CD14-positive monocyte (primary cell): ENCODE data around the gene TACC3. TPM values are rescaled to one million over a fixed set of nuclear protein-coding genes. Genes with fewer than 3 reads are reported as not detected.

Experiments
- DNase-seq, 3 donors: peaks; one replicate each; pipeline ENCODE4 v3.0.0-alpha.2; 2011 to 2022
- H2AFZ ChIP-seq: 2 replicates; pipeline ENCODE4 v1.6.0; 2012; ENCODE audit warnings: mild to moderate bottlenecking, low read depth, low read length, inconsistent platforms; ENCODE audit not compliant: insufficient read depth, poor library complexity, severe bottlenecking
- H3K27ac ChIP-seq, 2 donors: 1 replicate in 1 of 2; 2 replicates in 1 of 2; pipeline ENCODE4 v1.5.1; 2012 to 2013; ENCODE audit warnings: low read length in 2 of 2, control low read depth in 1 of 2, inconsistent platforms in 1 of 2, low read depth in 1 of 2, mild to moderate bottlenecking in 1 of 2
- H3K27me3 ChIP-seq, 2 donors: one replicate each; pipeline versions ENCODE4 v1.6.0 to v1.6.1; 2011 to 2013; ENCODE audit warnings: low read length in 2 of 2; ENCODE audit not compliant: control insufficient read depth in 2 of 2, insufficient read depth in 2 of 2
- H3K36me3 ChIP-seq, 2 donors: replicated peaks in 1 of 2; 1 replicate in 1 of 2; 2 replicates in 1 of 2; pipeline versions ENCODE4 v1.5.1 to v1.6.1; 2012 to 2013; ENCODE audit warnings: low read length in 2 of 2, control low read depth in 1 of 2, inconsistent platforms in 1 of 2, mild to moderate bottlenecking in 1 of 2; ENCODE audit not compliant: insufficient read depth in 2 of 2, control insufficient read depth in 1 of 2
- H3K4me1 ChIP-seq, 2 donors: 1 replicate in 1 of 2; 2 replicates in 1 of 2; pipeline versions ENCODE4 v1.5.1 to v1.6.1; 2012 to 2013; ENCODE audit warnings: low read length in 2 of 2, control low read depth in 1 of 2, inconsistent platforms in 1 of 2, mild to moderate bottlenecking in 1 of 2, moderate library complexity in 1 of 2; ENCODE audit not compliant: insufficient read depth in 2 of 2, control insufficient read depth in 1 of 2
- H3K4me2 ChIP-seq: replicated peaks from 2 replicates; pipeline ENCODE3; 2012; ENCODE audit warnings: low read length, moderate library complexity, mild to moderate bottlenecking; ENCODE audit not compliant: poor library complexity, severe bottlenecking; ENCODE audit errors: extremely low read depth
- H3K4me3 ChIP-seq, 3 experiments: fragments of 200-600 bp in 1 of 3; sonication (generic) in 1 of 3; replicated peaks in 1 of 3; 1 replicate in 2 of 3; 2 replicates in 1 of 3; pipeline ENCODE4 v1.5.1; 2011 to 2013; ENCODE audit warnings: low read length in 3 of 3, mild to moderate bottlenecking in 3 of 3, control low read depth in 2 of 3, low read depth in 2 of 3, inconsistent platforms in 1 of 3, moderate library complexity in 1 of 3
- H3K79me2 ChIP-seq: 2 replicates; pipeline ENCODE4 v1.6.0; 2012; ENCODE audit warnings: mild to moderate bottlenecking, control low read depth, inconsistent platforms, low read length, moderate library complexity; ENCODE audit not compliant: insufficient read depth
- H3K9ac ChIP-seq: 2 replicates; pipeline ENCODE4 v1.6.0; 2017; ENCODE audit warnings: low read length, mild to moderate bottlenecking; ENCODE audit not compliant: insufficient read depth, poor library complexity, severe bottlenecking
- H3K9me3 ChIP-seq, 2 donors: replicated peaks in 1 of 2; 1 replicate in 1 of 2; 2 replicates in 1 of 2; pipeline versions ENCODE4 v1.5.1 to v1.6.1; 2012 to 2013; ENCODE audit warnings: low read length in 2 of 2, control low read depth in 1 of 2; ENCODE audit not compliant: control insufficient read depth in 1 of 2, insufficient read depth in 1 of 2
- H4K20me1 ChIP-seq: 2 replicates; pipeline ENCODE4 v1.6.0; 2012; ENCODE audit warnings: mild to moderate bottlenecking, low read length, control low read depth, moderate library complexity; ENCODE audit not compliant: insufficient read depth
- H3K27ac Mint-ChIP-seq, 7 donors: one replicate each; pipeline ENCODE4 v1.8.0; 2020; ENCODE audit warnings: mild to moderate bottlenecking in 7 of 7, mixed read lengths in 7 of 7, moderate library complexity in 6 of 7, inconsistent platforms in 2 of 7
- H3K27me3 Mint-ChIP-seq, 3 donors: one replicate each; pipeline ENCODE4 v1.8.0; 2021 to 2022; ENCODE audit warnings: low read depth in 3 of 3, mild to moderate bottlenecking in 3 of 3, mixed read lengths in 3 of 3, moderate library complexity in 3 of 3, inconsistent platforms in 1 of 3
- H3K36me3 Mint-ChIP-seq, 2 donors: one replicate each; pipeline ENCODE4 v1.8.0; 2020; ENCODE audit warnings: mixed read lengths in 2 of 2, inconsistent platforms in 1 of 2, mild to moderate bottlenecking in 1 of 2
- H3K4me1 Mint-ChIP-seq: one replicate; pipeline ENCODE4 v1.8.0; 2020; ENCODE audit warnings: mild to moderate bottlenecking, mixed read lengths
- H3K4me3 Mint-ChIP-seq, 2 donors: one replicate each; pipeline ENCODE4 v1.8.0; 2020; ENCODE audit warnings: mild to moderate bottlenecking in 2 of 2, mixed read lengths in 2 of 2, moderate library complexity in 1 of 2
- H3K9me3 Mint-ChIP-seq, 7 donors: one replicate each; pipeline ENCODE4 v1.8.0; 2020 to 2022; ENCODE audit warnings: mixed read lengths in 7 of 7, mild to moderate bottlenecking in 6 of 7, moderate library complexity in 6 of 7, inconsistent platforms in 2 of 7
- CTCF ChIP-seq: fragments of 200-600 bp; IDR thresholded peaks from one replicate; pipeline ENCODE4 v1.8.0; 2022; ENCODE audit warnings: antibody characterized with exemption, mild to moderate bottlenecking
- WGBS: methylation state at CpG from one replicate; pipeline ENCODE4 v1.1.5; 2013; ENCODE audit warnings: missing lambda C conversion rate; ENCODE audit not compliant: insufficient coverage; 5-methylcytosine and 5-hydroxymethylcytosine counted together
- intact Hi-C, 2 donors: fragments of 100-400 bp; cut with micrococcal nuclease; formaldehyde crosslinking; loops; one replicate each; pipeline versions ENCODE4 v1.15.0 to v1.15.1; 2023
- polyA plus RNA-seq, 3 donors: library from polyadenylated mRNA; depleted of rRNA in 1 of 3; unstranded in 2 of 3; stranded (reverse) in 1 of 3; fragments of 300-500 nt in 2 of 3; fragments of >200 nt in 1 of 3; fragmentation: Illumina TruSeq in 2 of 3; gene quantifications; 1 replicate in 2 of 3; 2 replicates in 1 of 3; pipeline ENCODE4 v1.2.3, GENCODE V29; 2012 to 2021

Gene TACC3
- polyA plus RNA-seq, 3 donors, result 43.7 to 84.2 (median 56.6) TPM

GRCh38 chr4:1746265-1746691 lies 25.0 kb downstream of the TACC3 start:
- Mint-ChIP-seq H3K9me3 (peaks cover 0 to 4% (median 0%) of the 10 kb centered on the region in 7 donors), H3K4me3 (no peak overlapping the region), H3K36me3 (peaks cover 38 to 45% of the 10 kb centered on the region in 2 donors), H3K27ac (no peak overlapping the region), H3K4me1 (no peaks in the 10 kb centered on the region), H3K27me3 (peaks cover 1 to 6% (median 1%) of the 10 kb centered on the region in 3 donors)
- Histone ChIP-seq H3K27ac (no peak overlapping the region), H2AFZ (no peak overlapping the region), H3K79me2 (no peaks in the 10 kb centered on the region), H3K4me3 (no peak overlapping the region), H4K20me1 (peaks cover 16% of the 10 kb centered on the region), H3K36me3 (peaks cover 35 to 45% of the 10 kb centered on the region in 2 donors), H3K4me2 (no peak overlapping the region), H3K9ac (no peak overlapping the region), H3K9me3 (no peaks in the 10 kb centered on the region), H3K4me1 (peaks cover 5 to 6% of the 10 kb centered on the region in 2 donors), H3K27me3 (peaks cover 0 to 6% of the 10 kb centered on the region in 2 donors)
- WGBS, result 23% methylated on average over 16 of the region's 17 CpGs
- DNase-seq, result peak; percentile 45 to 60 (median 47)
- intact Hi-C loops, result loop anchor here (2.0 to 5.0 kb wide), 2 partner anchors 151 to 153 kb away; no protein-coding TSS in a partner anchor
- TF ChIP-seq CTCF, result peak; percentile 82

- 89% methylated on average over 30 of the region's 33 CpGs for WGBS
- Histone ChIP-seq H3K27ac (no peak overlapping the region), H3K27me3 (peaks cover 0 to 6% of the 10 kb centered on the region in 2 donors), H3K9me3 (no peaks in the 10 kb centered on the region), H4K20me1 (peaks cover 10% of the 10 kb centered on the region), H3K4me1 (peaks cover 8 to 10% of the 10 kb centered on the region in 2 donors), H3K79me2 (no peaks in the 10 kb centered on the region), H3K4me3 (no peak overlapping the region), H3K36me3 (peaks cover 27 to 37% of the 10 kb centered on the region in 2 donors), H3K9ac (no peak overlapping the region), H2AFZ (no peak overlapping the region), H3K4me2 (no peak overlapping the region)
- no peak for DNase-seq
- H3K27me3 Mint-ChIP-seq, result peaks cover 1 to 6% (median 1%) of the 10 kb centered on the region in 3 donors
- peaks cover under 1% of the 10 kb centered on the region for H3K4me1 Mint-ChIP-seq
- peaks cover 30 to 37% of the 10 kb centered on the region in 2 donors for H3K36me3 Mint-ChIP-seq
- H3K4me3 Mint-ChIP-seq, result no peak overlapping the region
- H3K9me3 Mint-ChIP-seq, result peaks cover 0 to 4% (median 0%) of the 10 kb centered on the region in 7 donors
- peak overlapping the region in 2 of 7 donors; percentile 18 to 41 for H3K27ac Mint-ChIP-seq
- no peak for TF ChIP-seq CTCF
- intact Hi-C loops, result loop anchor here (2.0 to 5.0 kb wide), 2 partner anchors 150 to 152 kb away; no protein-coding TSS in a partner anchor
These were observed 25.7 kb downstream of the TACC3 start for GRCh38 chr4:1746919-1747602.
